Osteoblast (primary cell): ENCODE results near the gene PCSK9. TPM values are rescaled to one million over a fixed set of nuclear protein-coding genes. Genes with fewer than 3 reads are reported as not detected.

Experiments used
- DNase-seq: peaks from one replicate; pipeline ENCODE4 v3.0.0; 2011; ENCODE audit warnings: low spot score, mixed read lengths; ENCODE audit not compliant: insufficient read length; ENCODE audit errors: missing footprints
- H2AFZ ChIP-seq: 2 replicates; pipeline ENCODE4 v1.6.0; 2011; ENCODE audit warnings: mild to moderate bottlenecking, low read length
- H3K27ac ChIP-seq: 2 replicates; pipeline ENCODE4 v1.5.1; 2011; ENCODE audit warnings: mild to moderate bottlenecking, low read depth, low read length, moderate library complexity
- H3K27me3 ChIP-seq: 2 replicates; pipeline ENCODE4 v1.6.0; 2012; ENCODE audit warnings: mild to moderate bottlenecking, control low read depth, inconsistent platforms, low read length, moderate library complexity; ENCODE audit not compliant: insufficient read depth
- H3K36me3 ChIP-seq: 2 replicates; pipeline ENCODE4 v1.5.1; 2011; ENCODE audit warnings: mild to moderate bottlenecking, low read length, control low read depth, moderate library complexity; ENCODE audit not compliant: insufficient read depth
- H3K4me1 ChIP-seq: 2 replicates; pipeline ENCODE4 v1.5.1; 2011; ENCODE audit warnings: mild to moderate bottlenecking, low read length, control low read depth, moderate library complexity; ENCODE audit not compliant: insufficient read depth
- H3K4me2 ChIP-seq: 2 replicates; pipeline ENCODE4 v1.6.0; 2011; ENCODE audit warnings: mild to moderate bottlenecking, low read length; ENCODE audit not compliant: insufficient read depth
- H3K4me3 ChIP-seq: fragments of 200-600 bp; sonication (generic); 3 replicates; pipeline ENCODE4 v1.5.1; 2012; ENCODE audit warnings: mild to moderate bottlenecking, low read length, inconsistent platforms; ENCODE audit not compliant: insufficient read depth
- H3K79me2 ChIP-seq: 2 replicates; pipeline ENCODE4 v1.6.0; 2012; ENCODE audit warnings: mild to moderate bottlenecking, low read length, control low read depth, inconsistent platforms; ENCODE audit not compliant: insufficient read depth
- H3K9me3 ChIP-seq: 2 replicates; pipeline ENCODE4 v1.5.1; 2011; ENCODE audit warnings: low read depth, low read length, control low read depth
- H4K20me1 ChIP-seq: 2 replicates; pipeline ENCODE4 v1.6.0; 2012; ENCODE audit warnings: mild to moderate bottlenecking, low read length, control low read depth; ENCODE audit not compliant: insufficient read depth
- total RNA-seq: library from RNA; depleted of rRNA; stranded (reverse); fragments of >200 nt; gene quantifications from 2 replicates; pipeline ENCODE4 v1.2.3, GENCODE V29; 2012
- TF ChIP-seq, protein P1 (sequence below): IDR thresholded peaks from 2 replicates; pipeline ENCODE4 v1.5.1; 2011; ENCODE audit warnings: mild to moderate bottlenecking, low read depth, low read length, moderate library complexity; ENCODE audit errors: extremely low read depth

The PCSK9 gene
- total RNA-seq, 1 donor = 6.5 TPM

- TF ChIP-seq, protein P1, sequence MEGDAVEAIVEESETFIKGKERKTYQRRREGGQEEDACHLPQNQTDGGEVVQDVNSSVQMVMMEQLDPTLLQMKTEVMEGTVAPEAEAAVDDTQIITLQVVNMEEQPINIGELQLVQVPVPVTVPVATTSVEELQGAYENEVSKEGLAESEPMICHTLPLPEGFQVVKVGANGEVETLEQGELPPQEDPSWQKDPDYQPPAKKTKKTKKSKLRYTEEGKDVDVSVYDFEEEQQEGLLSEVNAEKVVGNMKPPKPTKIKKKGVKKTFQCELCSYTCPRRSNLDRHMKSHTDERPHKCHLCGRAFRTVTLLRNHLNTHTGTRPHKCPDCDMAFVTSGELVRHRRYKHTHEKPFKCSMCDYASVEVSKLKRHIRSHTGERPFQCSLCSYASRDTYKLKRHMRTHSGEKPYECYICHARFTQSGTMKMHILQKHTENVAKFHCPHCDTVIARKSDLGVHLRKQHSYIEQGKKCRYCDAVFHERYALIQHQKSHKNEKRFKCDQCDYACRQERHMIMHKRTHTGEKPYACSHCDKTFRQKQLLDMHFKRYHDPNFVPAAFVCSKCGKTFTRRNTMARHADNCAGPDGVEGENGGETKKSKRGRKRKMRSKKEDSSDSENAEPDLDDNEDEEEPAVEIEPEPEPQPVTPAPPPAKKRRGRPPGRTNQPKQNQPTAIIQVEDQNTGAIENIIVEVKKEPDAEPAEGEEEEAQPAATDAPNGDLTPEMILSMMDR = no peak
- Histone ChIP-seq H3K79me2 (no peaks in the 10 kb centered on the region), H3K9me3 (no peaks in the 10 kb centered on the region), H3K4me1 (no peaks in the 10 kb centered on the region), H3K4me3 (no peak overlapping the region), H3K4me2 (no peak overlapping the region), H3K27ac (no peak overlapping the region), H4K20me1 (no peaks in the 10 kb centered on the region), H3K27me3 (peaks cover 39% of the 10 kb centered on the region), H3K36me3 (no peaks in the 10 kb centered on the region), H2AFZ (no peak overlapping the region)
- no peak for DNase-seq
These were observed 6.1 kb upstream of the PCSK9 start for GRCh38 chr1:55033265-55033614.

GRCh38 chr1:55034476-55035133 lies 4.7 kb upstream of the PCSK9 start:
- TF ChIP-seq, protein P1 = no peak
- Histone ChIP-seq H3K27ac (no peak overlapping the region), H3K27me3 (peaks cover 52% of the 10 kb centered on the region), H3K4me1 (no peaks in the 10 kb centered on the region), H3K9me3 (no peaks in the 10 kb centered on the region), H2AFZ (no peak overlapping the region), H3K36me3 (no peaks in the 10 kb centered on the region), H3K4me3 (no peak overlapping the region), H4K20me1 (no peaks in the 10 kb centered on the region), H3K79me2 (no peaks in the 10 kb centered on the region), H3K4me2 (no peak overlapping the region)
- no peak for DNase-seq

GRCh38 chr1:55035904-55036303 lies 3.4 kb upstream of the PCSK9 start:
- Histone ChIP-seq H3K9me3 (no peaks in the 10 kb centered on the region), H3K79me2 (no peaks in the 10 kb centered on the region), H3K36me3 (no peaks in the 10 kb centered on the region), H3K4me1 (no peaks in the 10 kb centered on the region), H3K27me3 (peaks cover 65% of the 10 kb centered on the region), H2AFZ (no peak overlapping the region), H3K27ac (no peak overlapping the region), H3K4me2 (no peak overlapping the region), H3K4me3 (no peak overlapping the region), H4K20me1 (no peaks in the 10 kb centered on the region)
- TF ChIP-seq, protein P1 = no peak
- DNase-seq = no peak

GRCh38 chr1:55037733-55038551 lies 1.4 kb upstream of the PCSK9 start:
- Histone ChIP-seq H3K4me1 (no peaks in the 10 kb centered on the region), H4K20me1 (no peaks in the 10 kb centered on the region), H3K4me2 (no peak overlapping the region), H3K27ac (no peak overlapping the region), H3K36me3 (no peaks in the 10 kb centered on the region), H3K27me3 (peaks cover 84% of the 10 kb centered on the region), H3K4me3 (no peak overlapping the region), H3K79me2 (no peaks in the 10 kb centered on the region), H2AFZ (no peak overlapping the region), H3K9me3 (no peaks in the 10 kb centered on the region)
- TF ChIP-seq, protein P1 = no peak
- peak; percentile 31 for DNase-seq
